Stimulated activated CD4-positive, alpha-beta T cell treated with anti-CD3 and anti-CD28 coated beads, Interleukin-12 subunit alpha, Interleukin-12 subunit beta, amount 100 ng/mL, for 4 hours (primary cell): ENCODE data around the gene ZNF134.

Source experiments
- DNase-seq: peaks from one replicate; pipeline ENCODE4 v3.0.0-alpha.2; 2020

Gene ZNF134

GRCh38 chr19:57641715-57642234, 27.7 kb downstream of the ZNF134 start:
- no peak for DNase-seq

- no peak for DNase-seq
Observed at GRCh38 chr19:57642396-57643046, 28.5 kb downstream of the ZNF134 start.

- DNase-seq = no peak
Observed at GRCh38 chr19:57643734-57644133, 29.7 kb downstream of the ZNF134 start.

- no peak for DNase-seq
Observed at GRCh38 chr19:57648331-57649003, 34.4 kb downstream of the ZNF134 start.

GRCh38 chr19:57651654-57651996, 37.6 kb downstream of the ZNF134 start:
- DNase-seq = no peak

- DNase-seq = no peak
Observed at GRCh38 chr19:57653689-57654088, 39.6 kb downstream of the ZNF134 start.

GRCh38 chr19:57655443-57655842, 41.4 kb downstream of the ZNF134 start:
- DNase-seq = no peak

GRCh38 chr19:57656346-57656745, 42.3 kb downstream of the ZNF134 start:
- DNase-seq = no peak

GRCh38 chr19:57664269-57665127, 50.5 kb downstream of the ZNF134 start:
- DNase-seq = no peak

GRCh38 chr19:57665261-57665806, 51.3 kb downstream of the ZNF134 start:
- DNase-seq = no peak

GRCh38 chr19:57667228-57667627, 53.2 kb downstream of the ZNF134 start:
- no peak for DNase-seq

- no peak for DNase-seq
Observed at GRCh38 chr19:57668635-57669034, 54.6 kb downstream of the ZNF134 start, which contains the start of gene ZSCAN4. Gene ZSCAN4 (plus strand): TSS chr19:57668935. CDS start chr19:57676146, 7,211 bp downstream.

GRCh38 chr19:57671124-57671895, 57.3 kb downstream of the ZNF134 start:
- no peak for DNase-seq

- no peak for DNase-seq
Observed at GRCh38 chr19:57672466-57672865, 58.4 kb downstream of the ZNF134 start.
